ENCODE measurements around the gene ZBTB42.

The ZBTB42 gene

GRCh38 chr14:104843442-104844305 lies 42.8 kb downstream of the ZBTB42 start:
- TF ChIP-seq CTCF (IDR thresholded peaks at IDR 0.05; ENCODE audit: low read depth, low read length, missing control alignments), result no peak
- Histone ChIP-seq H3K4me3 (ENCODE audit: low read depth, low read length) (no peak overlapping the region), H3K27ac (no peak overlapping the region), H3K27me3 (replicated peaks) (peaks cover 40% of the 10 kb centered on the region), H3K36me3 (replicated peaks) (no peaks in the 10 kb centered on the region)
- in situ Hi-C loops (cut with HindIII; ENCODE audit: low pct_ligation_motif_present, low sequenced_read_pairs), result no loop called here
- no peak for DNase-seq

DNA sequence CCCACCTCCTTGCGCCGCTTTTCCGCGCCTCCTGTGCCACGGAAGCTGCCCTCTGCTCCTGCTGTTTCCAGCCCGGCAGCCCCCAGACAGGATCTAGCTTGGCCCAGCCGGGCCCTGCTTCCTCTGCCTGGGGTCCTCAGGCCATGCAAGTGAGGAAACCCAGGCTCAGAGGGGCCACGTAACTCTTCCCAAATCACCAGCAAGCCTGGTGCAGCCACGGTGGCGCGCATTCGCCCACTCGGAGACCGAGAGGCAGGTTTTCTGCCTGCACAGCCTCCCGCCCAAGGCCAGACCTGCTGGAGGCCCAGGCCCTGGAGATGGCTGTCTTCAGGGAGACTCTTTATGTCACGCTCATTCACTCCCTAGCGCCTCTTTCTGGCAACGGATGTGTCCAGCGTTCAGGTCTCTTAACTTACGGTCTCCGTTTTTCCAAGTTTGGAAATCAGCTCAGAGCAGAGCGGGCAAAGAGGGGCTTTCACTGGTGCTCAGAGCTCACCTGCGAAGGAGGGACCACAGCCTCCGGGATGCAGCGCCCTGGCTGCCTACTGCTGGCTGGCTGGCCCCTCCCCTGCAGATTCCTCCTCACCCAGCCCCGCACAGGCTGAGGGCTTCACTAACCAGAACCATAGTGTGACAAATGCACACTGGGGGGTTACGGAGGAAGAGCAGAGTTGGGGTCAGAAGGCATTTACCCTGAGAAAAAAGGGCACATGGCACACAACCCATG lies 43.6 kb downstream of the ZBTB42 start:
- Histone ChIP-seq H3K27me3 (replicated peaks) (peaks cover 40% of the 10 kb centered on the region), H3K27ac (no peak overlapping the region), H3K4me3 (ENCODE audit: low read depth, low read length) (no peak overlapping the region), H3K36me3 (replicated peaks) (no peaks in the 10 kb centered on the region)
- in situ Hi-C loops (cut with HindIII; ENCODE audit: low pct_ligation_motif_present, low sequenced_read_pairs), result no loop called here
- DNase-seq, result no peak
- no peak for TF ChIP-seq CTCF (IDR thresholded peaks at IDR 0.05; ENCODE audit: low read depth, low read length, missing control alignments)

GRCh38 chr14:104845033-104845666 lies 44.2 kb downstream of the ZBTB42 start:
- Histone ChIP-seq H3K27me3 (replicated peaks) (peaks cover 37% of the 10 kb centered on the region), H3K4me3 (ENCODE audit: low read depth, low read length) (no peak overlapping the region), H3K27ac (no peak overlapping the region), H3K36me3 (replicated peaks) (no peaks in the 10 kb centered on the region)
- no peak for TF ChIP-seq CTCF (IDR thresholded peaks at IDR 0.05; ENCODE audit: low read depth, low read length, missing control alignments)
- no peak for DNase-seq
- in situ Hi-C loops (cut with HindIII; ENCODE audit: low pct_ligation_motif_present, low sequenced_read_pairs), result no loop called here

DNA sequence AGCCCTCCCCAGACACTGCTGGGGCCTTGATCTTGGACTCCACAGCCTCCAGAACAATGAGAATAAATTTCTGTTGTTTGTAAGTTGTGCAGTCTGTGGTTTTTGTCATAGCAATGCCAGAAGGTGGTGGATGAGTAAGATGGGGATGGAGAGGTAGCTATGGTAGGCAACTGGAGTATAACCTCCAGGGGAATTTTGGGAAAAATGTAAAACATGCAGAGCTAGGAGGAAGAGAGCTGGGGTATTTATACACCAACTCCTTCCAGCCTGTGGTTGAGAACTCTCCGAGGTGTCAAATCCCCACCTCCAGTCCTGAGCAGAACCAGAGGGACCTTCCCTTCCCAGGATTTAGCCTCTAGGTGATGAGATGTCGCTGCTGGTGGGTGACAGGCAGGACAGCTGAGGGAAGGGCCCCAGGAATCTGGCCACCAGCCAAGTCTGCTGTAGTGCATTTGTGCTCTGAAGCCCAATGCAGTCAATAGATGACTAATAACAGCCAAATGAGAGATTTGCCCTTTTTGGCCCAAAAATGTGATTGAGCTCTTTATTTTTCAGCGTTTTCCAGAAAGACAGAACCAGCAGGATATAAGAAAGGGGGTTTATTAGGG lies 45.0 kb downstream of the ZBTB42 start:
- Histone ChIP-seq H3K4me3 (ENCODE audit: low read depth, low read length) (no peak overlapping the region), H3K36me3 (replicated peaks) (no peaks in the 10 kb centered on the region), H3K27me3 (replicated peaks) (peaks cover 37% of the 10 kb centered on the region), H3K27ac (no peak overlapping the region)
- DNase-seq, result no peak
- TF ChIP-seq CTCF (IDR thresholded peaks at IDR 0.05; ENCODE audit: low read depth, low read length, missing control alignments), result no peak
- in situ Hi-C loops (cut with HindIII; ENCODE audit: low pct_ligation_motif_present, low sequenced_read_pairs), result no loop called here

DNA sequence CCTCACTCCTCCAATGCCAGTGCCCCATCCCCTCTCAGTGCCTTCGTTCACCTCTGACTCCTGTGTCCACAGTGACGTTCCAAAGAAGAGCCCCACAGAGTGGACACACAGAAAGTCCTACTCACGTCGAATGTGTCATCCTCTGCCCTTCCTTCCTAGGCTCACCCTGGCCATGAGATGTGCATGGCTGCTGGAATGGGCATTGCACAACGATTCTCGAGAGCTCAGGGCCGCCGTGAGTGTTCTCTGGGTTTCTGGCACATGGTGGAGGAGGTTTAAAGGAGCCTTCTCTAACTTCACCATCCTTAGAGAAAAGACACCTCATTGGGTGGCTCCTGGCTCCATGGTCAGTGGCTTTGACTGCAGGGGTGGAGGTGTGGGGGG lies 51.4 kb downstream of the ZBTB42 start:
- H3K4me3 ChIP-seq (ENCODE audit: low read depth, low read length), result no peak overlapping the region
- in situ Hi-C loops (cut with HindIII; ENCODE audit: low pct_ligation_motif_present, low sequenced_read_pairs), result no loop called here
- peaks cover 4% of the 10 kb centered on the region for H3K27me3 ChIP-seq (replicated peaks)
- no peak for TF ChIP-seq CTCF (IDR thresholded peaks at IDR 0.05; ENCODE audit: low read depth, low read length, missing control alignments)
- no peaks in the 10 kb centered on the region for H3K36me3 ChIP-seq (replicated peaks)
- H3K27ac ChIP-seq, result no peak overlapping the region
- DNase-seq, result no peak
